Fibroblast of skin of scalp (primary cell): ENCODE measurements around the gene BNIP1.

Experiments
- DNase-seq: peaks from one replicate; pipeline ENCODE4 v3.0.0-alpha.2; 2013

Gene BNIP1

GRCh38 chr5:173213236-173213933, 69.1 kb downstream of the BNIP1 start:
- no peak for DNase-seq
